ENCODE results near the gene MPRIP.

DNA sequence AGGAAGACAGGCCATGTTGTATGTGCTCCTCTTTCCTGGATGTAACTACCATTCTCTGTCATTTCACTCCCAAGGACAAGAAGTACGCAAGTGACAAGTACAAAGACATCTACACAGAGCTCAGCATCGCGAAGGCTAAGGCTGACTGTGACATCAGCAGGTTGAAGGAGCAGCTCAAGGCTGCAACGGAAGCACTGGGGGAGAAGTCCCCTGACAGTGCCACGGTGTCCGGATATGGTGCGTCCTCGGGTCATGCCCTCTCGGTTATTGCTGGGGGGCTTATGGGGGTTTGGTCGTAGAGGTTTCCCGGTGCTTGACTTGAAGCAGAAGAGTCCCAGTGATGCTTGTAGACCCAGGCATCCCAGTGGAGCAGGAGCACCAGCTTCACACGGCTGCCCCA is 134.9 kb downstream of the MPRIP start:
- TF ChIP-seq, protein P1, sequence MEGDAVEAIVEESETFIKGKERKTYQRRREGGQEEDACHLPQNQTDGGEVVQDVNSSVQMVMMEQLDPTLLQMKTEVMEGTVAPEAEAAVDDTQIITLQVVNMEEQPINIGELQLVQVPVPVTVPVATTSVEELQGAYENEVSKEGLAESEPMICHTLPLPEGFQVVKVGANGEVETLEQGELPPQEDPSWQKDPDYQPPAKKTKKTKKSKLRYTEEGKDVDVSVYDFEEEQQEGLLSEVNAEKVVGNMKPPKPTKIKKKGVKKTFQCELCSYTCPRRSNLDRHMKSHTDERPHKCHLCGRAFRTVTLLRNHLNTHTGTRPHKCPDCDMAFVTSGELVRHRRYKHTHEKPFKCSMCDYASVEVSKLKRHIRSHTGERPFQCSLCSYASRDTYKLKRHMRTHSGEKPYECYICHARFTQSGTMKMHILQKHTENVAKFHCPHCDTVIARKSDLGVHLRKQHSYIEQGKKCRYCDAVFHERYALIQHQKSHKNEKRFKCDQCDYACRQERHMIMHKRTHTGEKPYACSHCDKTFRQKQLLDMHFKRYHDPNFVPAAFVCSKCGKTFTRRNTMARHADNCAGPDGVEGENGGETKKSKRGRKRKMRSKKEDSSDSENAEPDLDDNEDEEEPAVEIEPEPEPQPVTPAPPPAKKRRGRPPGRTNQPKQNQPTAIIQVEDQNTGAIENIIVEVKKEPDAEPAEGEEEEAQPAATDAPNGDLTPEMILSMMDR (conservative IDR thresholded peaks at IDR 0.05; ENCODE audit: low read depth, low read length) = no peak
- TF ChIP-seq EZH2 (IDR thresholded peaks at IDR 0.05; ENCODE audit: low read length, unreplicated experiment) (no peak), EZH2phosphoT487 (IDR thresholded peaks at IDR 0.05; ENCODE audit: borderline replicate concordance, low read length) (no peak)
